DOHH2 (cell line): Measurements from ENCODE around the gene SERPINB13.

ENCODE experiments used
- CTCF ChIP-seq: fragments of 200-600 bp; sonication (generic); IDR thresholded peaks from one replicate; pipeline ENCODE4 v1.5.1; 2014; ENCODE audit warnings: antibody characterized with exemption, mild to moderate bottlenecking, low read depth, low read length; ENCODE audit not compliant: poor library complexity, severe bottlenecking
- EZH2phosphoT487 ChIP-seq: fragments of 200-600 bp; sonication (generic); IDR thresholded peaks from 2 replicates; pipeline ENCODE4 v1.6.1; 2017; ENCODE audit warnings: borderline replicate concordance, mild to moderate bottlenecking, antibody characterized with exemption, low read length, moderate library complexity, mixed read lengths

- TF ChIP-seq CTCF (peak; percentile 78), EZH2phosphoT487 (no peak)
Observed at GRCh38 chr18:63578357-63578958, 8.7 kb upstream of the SERPINB13 start.
